Measurements from ENCODE around the gene LRRC28.
A peak's percentile ranks its signal among the peaks of the same experiment; 100 is the strongest.

LRRC28 gene

DNA sequence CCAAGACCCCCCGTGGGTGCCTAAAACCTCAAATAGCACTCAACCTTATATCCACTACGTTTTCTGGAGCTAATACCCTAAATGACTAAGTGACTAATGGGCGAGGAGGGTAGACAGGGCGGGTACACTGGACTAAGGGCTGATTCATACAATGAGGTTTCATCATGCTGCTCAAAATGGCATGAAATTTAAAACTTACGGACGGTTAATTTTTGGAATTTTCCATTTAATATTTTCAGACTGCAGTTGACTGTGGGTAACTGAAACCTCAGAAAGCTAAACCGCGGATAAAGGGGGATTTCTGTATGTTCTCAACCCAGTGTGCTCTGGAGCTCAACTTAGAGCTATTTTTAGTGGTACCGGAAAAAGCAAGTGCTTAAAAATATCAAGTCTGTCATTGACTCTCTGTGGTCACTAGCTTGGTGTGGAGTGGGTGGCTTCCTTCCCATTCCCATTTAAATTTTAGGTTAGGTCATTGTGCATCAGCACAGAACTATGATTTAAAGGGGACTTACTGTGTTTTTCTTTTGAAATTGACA is 72.9 kb downstream of the LRRC28 start:
- H3K4me1 ChIP-seq (ENCODE audit: control insufficient read depth, insufficient read depth, low read length) = peaks cover 5% of the 10 kb centered on the region
- no peaks in the 10 kb centered on the region for H3K36me3 ChIP-seq (ENCODE audit: control insufficient read depth in 2 of 2, insufficient read depth in 1 of 2, low read length in 2 of 2)
- peak overlapping the region; percentile 1; the same call in 1 of the 2 replicates for H3K4me3 ChIP-seq (ENCODE audit: low read depth, low read length)
- H3K27ac ChIP-seq (ENCODE audit: extremely low read depth, low read depth, low read length) = no peak overlapping the region
- ChIA-PET POLR2A (interaction anchor here (1.1 to 1.2 kb wide), 2 partner anchors 73 to 74 kb away, joined by 3 read pairs; partner anchors contain the start of gene LRRC28), CTCF (interaction anchor here (0.6 to 1.4 kb wide), 6 partner anchors 11 to 380 kb away, joined by 3 read pairs; no protein-coding TSS in a partner anchor)
- no peaks in the 10 kb centered on the region for H3K9me3 ChIP-seq (ENCODE audit: control insufficient read depth, insufficient read depth, low read depth, low read length)
- no peak for TF ChIP-seq GFI1B (tag by site-specific recombination; IDR thresholded peaks at IDR 0.05)
- TF ChIP-seq ZNF518A (tag by site-specific recombination; conservative IDR thresholded peaks at IDR 0.05; ENCODE audit: low read depth) = no peak
- TF ChIP-seq ZNF175 (tag by site-specific recombination; IDR thresholded peaks at IDR 0.05) = no peak
- no peak for TF ChIP-seq KLF8 (tag by site-specific recombination; IDR thresholded peaks at IDR 0.05)
- TF ChIP-seq OSR2 (tag by site-specific recombination; IDR thresholded peaks at IDR 0.05) = 0 out of 2 replicates have a peak, but pooled peaks have one; percentile 26
- no peak for TF ChIP-seq ZNF398 (tag by site-specific recombination; IDR thresholded peaks at IDR 0.05)
- TF ChIP-seq MZF1 (tag by site-specific recombination; IDR thresholded peaks at IDR 0.05; ENCODE audit: borderline replicate concordance) = peak; percentile 37; the same call in 1 of the 2 replicates
- no peak for TF ChIP-seq ZNF501 (tag by site-specific recombination; IDR thresholded peaks at IDR 0.05)
- no peak for TF ChIP-seq ZNF416 (tag by site-specific recombination; IDR thresholded peaks at IDR 0.05)
- TF ChIP-seq ZNF311 (tag by site-specific recombination; IDR thresholded peaks at IDR 0.05; ENCODE audit: borderline replicate concordance) = no peak
- TF ChIP-seq ZFP41 (tag by site-specific recombination; IDR thresholded peaks at IDR 0.05; ENCODE audit: borderline replicate concordance) = no peak
- no peak for TF ChIP-seq ZNF16 (tag by site-specific recombination; IDR thresholded peaks at IDR 0.05; ENCODE audit: low read depth)
- 0 out of 2 replicates have a peak, but pooled peaks have one; percentile 7 for TF ChIP-seq FEZF1 (tag by site-specific recombination; IDR thresholded peaks at IDR 0.05)
- TF ChIP-seq ZNF10 (tag by site-specific recombination; IDR thresholded peaks at IDR 0.05) = no peak
- no peak for TF ChIP-seq ZNF623 (tag by site-specific recombination; IDR thresholded peaks at IDR 0.05)
- TF ChIP-seq, protein P1, sequence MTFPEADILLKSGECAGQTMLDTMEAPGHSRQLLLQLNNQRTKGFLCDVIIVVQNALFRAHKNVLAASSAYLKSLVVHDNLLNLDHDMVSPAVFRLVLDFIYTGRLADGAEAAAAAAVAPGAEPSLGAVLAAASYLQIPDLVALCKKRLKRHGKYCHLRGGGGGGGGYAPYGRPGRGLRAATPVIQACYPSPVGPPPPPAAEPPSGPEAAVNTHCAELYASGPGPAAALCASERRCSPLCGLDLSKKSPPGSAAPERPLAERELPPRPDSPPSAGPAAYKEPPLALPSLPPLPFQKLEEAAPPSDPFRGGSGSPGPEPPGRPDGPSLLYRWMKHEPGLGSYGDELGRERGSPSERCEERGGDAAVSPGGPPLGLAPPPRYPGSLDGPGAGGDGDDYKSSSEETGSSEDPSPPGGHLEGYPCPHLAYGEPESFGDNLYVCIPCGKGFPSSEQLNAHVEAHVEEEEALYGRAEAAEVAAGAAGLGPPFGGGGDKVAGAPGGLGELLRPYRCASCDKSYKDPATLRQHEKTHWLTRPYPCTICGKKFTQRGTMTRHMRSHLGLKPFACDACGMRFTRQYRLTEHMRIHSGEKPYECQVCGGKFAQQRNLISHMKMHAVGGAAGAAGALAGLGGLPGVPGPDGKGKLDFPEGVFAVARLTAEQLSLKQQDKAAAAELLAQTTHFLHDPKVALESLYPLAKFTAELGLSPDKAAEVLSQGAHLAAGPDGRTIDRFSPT (tag by site-specific recombination; IDR thresholded peaks at IDR 0.05) = no peak
- TF ChIP-seq ZNF26 (tag by site-specific recombination; IDR thresholded peaks at IDR 0.05) = no peak
- no peak for TF ChIP-seq ZNF148 (tag by site-specific recombination; IDR thresholded peaks at IDR 0.05; ENCODE audit: borderline replicate concordance)
- no peak for TF ChIP-seq ZNF140 (tag by site-specific recombination; IDR thresholded peaks at IDR 0.05)
- 0 out of 2 replicates have a peak, but pooled peaks have one; percentile 51 for TF ChIP-seq ZEB2 (tag by site-specific recombination; IDR thresholded peaks at IDR 0.05)
- TF ChIP-seq, protein P2, sequence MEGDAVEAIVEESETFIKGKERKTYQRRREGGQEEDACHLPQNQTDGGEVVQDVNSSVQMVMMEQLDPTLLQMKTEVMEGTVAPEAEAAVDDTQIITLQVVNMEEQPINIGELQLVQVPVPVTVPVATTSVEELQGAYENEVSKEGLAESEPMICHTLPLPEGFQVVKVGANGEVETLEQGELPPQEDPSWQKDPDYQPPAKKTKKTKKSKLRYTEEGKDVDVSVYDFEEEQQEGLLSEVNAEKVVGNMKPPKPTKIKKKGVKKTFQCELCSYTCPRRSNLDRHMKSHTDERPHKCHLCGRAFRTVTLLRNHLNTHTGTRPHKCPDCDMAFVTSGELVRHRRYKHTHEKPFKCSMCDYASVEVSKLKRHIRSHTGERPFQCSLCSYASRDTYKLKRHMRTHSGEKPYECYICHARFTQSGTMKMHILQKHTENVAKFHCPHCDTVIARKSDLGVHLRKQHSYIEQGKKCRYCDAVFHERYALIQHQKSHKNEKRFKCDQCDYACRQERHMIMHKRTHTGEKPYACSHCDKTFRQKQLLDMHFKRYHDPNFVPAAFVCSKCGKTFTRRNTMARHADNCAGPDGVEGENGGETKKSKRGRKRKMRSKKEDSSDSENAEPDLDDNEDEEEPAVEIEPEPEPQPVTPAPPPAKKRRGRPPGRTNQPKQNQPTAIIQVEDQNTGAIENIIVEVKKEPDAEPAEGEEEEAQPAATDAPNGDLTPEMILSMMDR (tag by site-specific recombination; IDR thresholded peaks at IDR 0.05) = no peak
- TF ChIP-seq MYNN (tag by site-specific recombination; IDR thresholded peaks at IDR 0.05; ENCODE audit: borderline replicate concordance) = no peak
- no peak for TF ChIP-seq ZNF221 (tag by site-specific recombination; IDR thresholded peaks at IDR 0.05; ENCODE audit: borderline replicate concordance)
